HG03439 (cell line): Measurements from ENCODE around the gene SLC6A17.

Experiments
- ATAC-seq: cut with Tn5 transposase; IDR thresholded peaks from one replicate; pipeline ENCODE4 v1.9.1; 2021; ENCODE audit warnings: mild to moderate bottlenecking, moderate library complexity; ENCODE audit not compliant: unreplicated experiment

Gene SLC6A17

DNA sequence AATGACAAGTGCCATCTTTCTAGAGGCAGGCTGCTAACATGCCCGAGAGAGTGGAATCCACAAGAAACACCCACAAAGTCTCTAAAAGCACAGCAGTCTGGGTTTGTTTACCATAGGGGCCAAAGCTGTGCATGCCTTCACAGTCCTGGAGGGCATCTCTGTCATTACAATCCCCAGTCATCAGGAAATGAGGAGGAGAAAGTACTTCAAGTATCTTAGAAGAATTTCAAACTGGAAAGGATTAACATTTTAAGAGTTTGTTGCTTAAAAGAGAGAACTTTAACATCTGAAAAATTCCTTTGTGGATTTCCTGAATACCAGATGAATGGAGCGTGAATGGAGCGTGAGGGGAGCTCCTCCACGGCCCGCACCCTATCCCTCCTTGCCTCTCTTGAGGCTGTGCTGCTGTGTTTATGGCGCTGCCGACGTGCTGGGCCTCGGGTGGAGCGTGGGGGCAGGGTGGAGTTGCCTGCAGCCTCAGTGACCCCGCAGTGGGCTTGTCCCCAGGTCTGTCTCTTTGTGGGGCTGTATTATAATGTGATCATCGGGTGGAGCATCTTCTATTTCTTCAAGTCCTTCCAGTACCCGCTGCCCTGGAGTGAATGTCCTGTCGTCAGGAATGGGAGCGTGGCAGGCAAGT lies 23.3 kb downstream of the SLC6A17 start:
- ATAC-seq: no peak

DNA sequence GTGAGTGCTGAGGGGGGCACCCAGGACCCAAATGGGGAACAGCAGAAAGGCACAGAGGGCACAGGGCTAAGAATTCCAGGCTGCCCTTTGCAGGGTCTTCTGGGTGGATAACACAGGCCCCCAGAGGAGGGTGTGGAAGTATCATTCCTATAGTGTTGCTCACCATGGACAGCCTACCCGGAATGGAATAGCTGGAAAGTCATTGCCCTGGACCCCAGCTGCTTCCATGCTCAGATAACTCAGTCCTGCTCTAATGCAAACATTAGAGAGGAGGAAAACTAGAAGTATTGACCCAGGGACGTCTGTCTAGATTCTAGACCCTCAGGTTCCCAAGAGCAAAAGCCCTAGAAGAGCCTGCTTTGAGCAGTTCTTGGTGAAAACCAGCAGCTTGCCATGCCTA lies 24.7 kb downstream of the SLC6A17 start:
- ATAC-seq: no peak

DNA sequence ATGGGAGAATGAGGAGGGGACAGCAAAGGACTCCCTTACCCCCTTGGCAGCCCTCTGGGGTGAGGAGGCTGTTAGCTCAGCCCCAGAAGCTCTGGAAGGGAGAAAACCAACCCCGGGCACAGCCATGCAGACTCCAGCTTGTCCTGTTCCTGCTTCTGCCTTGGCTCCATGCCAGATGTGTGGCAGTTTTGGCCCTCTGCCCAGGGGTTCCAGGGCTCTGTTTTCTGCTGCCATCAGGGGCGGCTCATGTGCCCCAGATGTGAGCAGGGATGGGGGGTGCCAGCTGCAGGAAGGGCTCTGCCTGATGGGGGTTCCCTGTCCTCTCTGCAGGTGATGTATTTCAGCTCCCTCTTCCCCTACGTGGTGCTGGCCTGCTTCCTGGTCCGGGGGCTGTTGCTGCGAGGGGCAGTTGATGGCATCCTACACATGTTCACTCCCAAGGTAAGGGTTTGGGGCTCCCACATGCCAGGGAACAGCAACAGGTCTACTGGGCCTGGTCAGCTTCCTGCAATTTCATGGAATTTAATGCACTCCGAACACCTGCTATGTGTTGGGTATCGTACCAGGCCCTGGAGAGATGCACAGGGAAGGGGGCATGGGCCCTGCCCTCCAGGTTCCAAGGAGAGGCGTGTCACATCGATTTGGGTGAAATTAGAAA lies 26.1 kb downstream of the SLC6A17 start:
- no peak for ATAC-seq

DNA sequence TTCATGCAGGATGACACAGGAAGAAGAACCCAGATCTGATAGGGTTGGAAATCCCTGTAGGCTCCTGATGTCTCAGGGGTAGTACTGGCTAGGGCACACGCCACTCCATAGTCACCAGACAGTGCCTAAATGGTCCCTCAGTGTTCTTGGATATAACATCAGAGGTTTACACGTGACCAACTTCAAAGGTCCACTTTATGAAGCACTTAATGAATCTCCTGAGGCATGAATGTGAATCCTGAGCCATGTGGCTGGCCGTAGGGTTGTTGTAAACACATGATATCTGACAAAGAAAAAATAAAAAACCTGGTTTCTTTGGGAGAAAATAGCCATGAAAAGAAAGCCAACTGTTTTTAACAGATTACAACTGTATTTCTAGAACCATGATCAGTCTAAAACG lies 27.5 kb downstream of the SLC6A17 start:
- ATAC-seq: no peak

DNA sequence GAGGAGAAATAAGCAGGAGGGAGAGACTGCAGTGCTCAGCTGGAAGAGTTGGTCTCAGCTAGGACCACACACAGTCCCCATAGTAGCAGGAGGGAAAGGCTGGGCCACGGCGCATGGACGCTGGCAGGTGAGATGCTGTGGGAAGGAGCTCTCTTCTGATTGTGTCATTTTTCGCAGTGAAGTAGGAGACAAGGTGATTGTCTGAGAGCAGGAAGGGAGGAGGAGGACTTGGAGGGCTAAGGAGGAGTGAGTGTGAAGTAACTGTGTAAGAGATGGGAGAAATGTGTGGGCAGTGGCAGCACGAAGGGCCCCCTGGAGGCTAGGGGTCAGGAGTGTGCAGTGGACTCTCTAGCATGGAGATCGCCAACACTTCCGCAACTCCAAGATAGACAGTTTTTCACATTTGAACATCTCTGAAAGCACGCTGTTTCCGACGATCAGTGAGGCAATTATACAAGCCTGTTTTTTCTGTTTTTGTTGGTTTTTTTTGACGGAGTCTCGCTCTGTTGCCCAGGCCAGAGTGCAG lies 33.4 kb downstream of the SLC6A17 start:
- no peak for ATAC-seq

DNA sequence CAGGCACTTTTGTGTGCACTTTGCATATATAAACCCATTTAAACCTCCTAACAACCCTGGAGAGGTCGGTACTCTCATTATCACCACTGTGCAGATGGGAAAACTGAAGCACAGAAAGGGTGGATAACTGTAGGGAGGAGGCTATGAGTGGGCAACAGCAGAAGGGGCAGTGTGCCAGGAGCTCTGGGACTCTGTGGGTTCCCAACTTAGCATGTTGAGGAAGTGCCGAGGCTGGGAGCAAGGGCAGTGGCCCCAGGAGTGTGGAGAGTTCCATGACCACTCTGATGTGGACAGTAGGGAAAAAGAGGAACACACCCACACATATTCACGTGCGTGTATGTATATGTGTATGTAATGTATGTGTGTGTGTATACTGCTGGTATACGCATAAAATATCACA lies 34.2 kb downstream of the SLC6A17 start:
- ATAC-seq: no peak

DNA sequence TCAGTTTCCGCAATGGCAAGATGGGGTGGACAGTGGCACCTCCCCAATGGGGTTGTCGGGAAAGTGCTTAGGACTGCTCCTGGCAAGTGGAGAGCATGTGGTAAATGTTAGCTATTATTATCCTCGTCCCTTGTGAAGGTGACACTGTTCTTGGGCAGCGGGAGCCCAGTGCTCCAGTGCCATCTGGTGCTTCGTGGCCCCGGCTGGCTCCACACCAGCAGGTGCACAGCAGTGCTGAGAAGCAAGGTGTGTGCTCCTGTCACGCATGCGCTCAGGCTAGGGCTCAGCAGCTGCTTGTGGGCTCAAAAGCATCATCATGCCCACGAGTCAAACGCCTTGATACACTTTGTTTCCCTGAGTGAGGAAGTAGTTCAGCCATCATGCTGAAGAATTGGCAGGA lies 34.9 kb downstream of the SLC6A17 start:
- no peak for ATAC-seq

DNA sequence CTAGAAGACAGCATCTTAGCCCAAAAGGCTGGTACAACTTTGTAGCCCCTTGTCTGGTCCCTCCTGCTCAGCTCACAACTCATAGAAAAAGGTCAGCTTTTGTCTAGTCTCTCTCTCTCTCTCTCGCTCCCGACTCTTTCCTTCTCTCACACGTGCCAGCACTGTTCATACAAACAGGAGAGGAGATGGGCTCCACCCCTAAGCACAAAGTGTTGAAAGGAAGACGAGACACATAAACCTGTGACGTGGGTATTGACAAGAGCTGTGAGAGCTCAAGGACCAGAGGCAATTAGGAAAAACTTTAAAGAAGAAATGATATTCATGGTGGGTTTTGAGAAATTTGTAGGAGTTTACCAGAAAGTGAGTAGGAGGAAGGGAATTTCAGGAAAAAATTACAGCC lies 36.3 kb downstream of the SLC6A17 start:
- no peak for ATAC-seq

DNA sequence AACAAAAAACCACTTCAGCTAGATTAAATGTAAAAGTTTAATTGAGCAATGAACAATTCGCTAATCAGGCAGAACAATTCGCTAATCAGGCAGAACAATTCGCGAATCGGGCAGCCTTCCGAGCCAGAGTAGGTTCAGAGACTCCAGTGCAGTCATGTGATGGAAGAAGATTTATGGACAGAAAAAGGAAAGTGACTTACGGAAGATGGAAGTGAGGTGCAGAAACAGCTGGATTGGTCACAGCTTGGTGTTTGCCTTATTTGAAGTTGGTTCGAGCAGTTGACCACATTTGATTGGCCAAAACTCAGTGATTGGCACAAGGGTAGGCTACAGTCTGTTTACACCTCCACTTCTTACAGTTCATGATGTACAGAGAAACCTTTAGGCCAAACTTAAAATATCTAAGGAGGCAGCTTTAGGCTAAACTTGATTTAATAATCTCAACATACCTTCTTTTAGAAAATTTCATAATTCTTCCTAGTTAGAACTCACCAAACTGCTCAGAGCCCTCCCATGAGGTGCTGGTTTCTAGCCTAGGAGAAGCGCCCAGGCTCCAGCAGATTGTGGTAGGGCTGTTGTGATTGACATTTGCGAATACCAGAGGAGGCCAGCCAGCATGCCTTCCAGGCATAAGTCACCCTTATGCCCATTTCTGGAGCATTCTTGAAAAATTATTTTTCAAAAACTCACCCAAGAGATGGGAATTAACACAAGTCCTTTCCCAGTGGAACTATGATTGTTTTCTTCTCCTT lies 37.0 kb downstream of the SLC6A17 start:
- no peak for ATAC-seq

DNA sequence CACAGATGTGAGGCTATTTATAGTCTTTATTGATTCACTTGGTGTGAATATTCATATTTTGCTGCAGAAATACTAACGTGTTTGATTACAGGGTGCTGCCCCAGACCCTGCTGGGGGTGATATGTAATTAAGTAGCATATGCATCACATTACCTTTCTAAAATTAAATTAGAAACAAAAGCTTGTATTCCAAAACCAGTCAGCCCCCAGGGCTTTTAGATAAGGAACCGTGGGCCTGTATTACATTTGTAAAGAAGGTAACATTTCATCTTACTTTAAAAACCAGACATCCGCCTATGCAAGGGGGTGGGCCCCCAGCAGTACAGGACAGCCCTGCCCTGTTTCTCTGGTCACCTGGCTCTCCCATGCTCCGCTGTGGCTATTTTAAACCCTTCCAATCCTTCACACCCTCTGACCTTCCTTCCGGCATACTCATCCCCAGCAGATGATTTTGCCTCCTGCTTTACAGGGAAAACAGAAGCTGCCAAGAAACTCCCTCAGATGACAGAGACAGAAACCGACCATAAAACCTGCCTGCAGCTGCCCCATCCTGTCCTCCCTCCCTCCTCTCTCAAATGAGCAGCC lies 37.8 kb downstream of the SLC6A17 start:
- ATAC-seq: no peak

DNA sequence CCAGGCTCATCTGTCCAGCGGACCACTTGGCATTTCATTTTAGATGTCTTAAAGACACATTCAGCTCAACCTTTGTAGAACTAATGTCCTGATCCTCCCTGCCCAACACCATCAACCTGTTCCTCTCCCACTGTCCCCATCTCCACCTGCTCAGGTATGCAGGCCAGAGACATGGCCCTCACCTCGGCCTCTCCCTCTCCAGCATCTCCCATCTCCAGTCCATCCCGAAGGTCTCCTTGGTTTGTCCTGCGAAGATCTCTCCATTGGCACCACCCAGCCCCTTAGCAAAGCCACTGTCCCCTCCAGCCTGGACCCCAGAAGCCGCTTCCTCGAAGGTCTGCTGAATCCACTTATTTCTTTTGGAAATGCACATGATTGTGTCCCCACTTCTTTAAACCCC lies 38.9 kb downstream of the SLC6A17 start:
- no peak for ATAC-seq

DNA sequence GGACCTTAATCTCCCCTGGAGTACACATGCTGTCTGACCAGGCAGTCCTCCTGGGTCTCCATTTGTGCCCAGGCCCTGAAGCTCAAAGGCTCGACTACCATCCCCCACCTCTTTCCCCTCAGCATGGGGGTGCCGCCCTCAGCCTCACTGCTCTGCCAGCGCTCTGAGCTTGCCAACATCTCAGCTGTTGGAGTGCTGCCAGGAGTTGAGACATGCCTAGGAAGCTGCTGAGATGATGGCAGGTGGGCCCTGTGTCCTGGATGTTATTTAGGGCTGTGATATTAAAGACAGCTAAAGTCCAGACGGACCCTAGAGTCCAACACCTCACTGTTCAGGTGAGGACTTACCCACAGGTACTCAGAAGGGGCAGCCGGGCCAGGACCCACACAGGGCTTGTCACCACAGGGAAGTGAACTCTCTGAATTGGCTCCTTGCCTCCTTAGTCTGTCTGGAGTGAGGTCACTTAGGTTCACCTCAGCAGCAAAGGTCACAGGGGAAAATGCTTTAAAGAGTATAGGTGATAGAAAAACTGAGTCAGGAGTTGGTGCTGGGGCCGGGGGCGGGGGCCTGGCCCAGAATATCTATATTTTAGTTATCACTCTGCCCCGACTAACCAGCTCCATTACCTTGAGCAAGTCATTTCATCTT lies 40.1 kb downstream of the SLC6A17 start:
- ATAC-seq: no peak

DNA sequence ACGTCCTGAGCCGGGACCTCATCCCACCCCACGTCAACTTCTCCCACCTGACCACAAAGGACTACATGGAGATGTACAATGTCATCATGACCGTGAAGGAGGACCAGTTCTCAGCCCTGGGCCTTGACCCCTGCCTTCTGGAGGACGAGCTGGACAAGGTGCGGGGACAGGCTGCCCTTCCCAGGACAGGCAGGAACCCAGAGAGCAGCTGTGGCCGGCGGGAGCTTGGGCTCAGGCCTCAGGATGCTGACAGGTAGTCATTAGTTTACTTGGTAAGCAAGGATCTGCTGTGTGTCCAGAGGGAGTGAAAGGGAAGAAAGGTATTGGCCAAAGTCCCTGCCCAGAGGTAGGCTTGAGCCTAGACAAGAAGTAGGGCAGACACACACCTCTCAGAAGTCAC lies 42.2 kb downstream of the SLC6A17 start:
- ATAC-seq: no peak

DNA sequence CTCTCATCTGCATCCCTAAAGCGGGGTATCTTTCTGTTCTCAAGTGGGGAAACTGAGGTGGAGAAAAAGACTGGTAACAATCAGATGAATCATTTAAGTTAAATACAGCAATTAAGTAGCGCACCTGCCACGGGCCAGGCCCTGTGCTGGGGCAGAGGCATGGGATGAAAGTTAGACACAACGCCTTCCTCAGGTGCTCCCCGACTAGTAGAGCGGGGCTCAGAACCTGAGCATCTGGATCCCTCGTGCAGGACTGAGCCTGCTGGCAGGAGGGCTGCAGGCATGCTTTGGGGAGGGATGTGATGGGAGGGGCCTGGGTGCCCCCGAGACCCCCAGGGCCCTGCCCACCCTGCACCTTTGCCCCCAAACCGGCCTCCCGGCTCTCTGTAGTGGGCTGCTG lies 44.9 kb downstream of the SLC6A17 start:
- no peak for ATAC-seq

DNA sequence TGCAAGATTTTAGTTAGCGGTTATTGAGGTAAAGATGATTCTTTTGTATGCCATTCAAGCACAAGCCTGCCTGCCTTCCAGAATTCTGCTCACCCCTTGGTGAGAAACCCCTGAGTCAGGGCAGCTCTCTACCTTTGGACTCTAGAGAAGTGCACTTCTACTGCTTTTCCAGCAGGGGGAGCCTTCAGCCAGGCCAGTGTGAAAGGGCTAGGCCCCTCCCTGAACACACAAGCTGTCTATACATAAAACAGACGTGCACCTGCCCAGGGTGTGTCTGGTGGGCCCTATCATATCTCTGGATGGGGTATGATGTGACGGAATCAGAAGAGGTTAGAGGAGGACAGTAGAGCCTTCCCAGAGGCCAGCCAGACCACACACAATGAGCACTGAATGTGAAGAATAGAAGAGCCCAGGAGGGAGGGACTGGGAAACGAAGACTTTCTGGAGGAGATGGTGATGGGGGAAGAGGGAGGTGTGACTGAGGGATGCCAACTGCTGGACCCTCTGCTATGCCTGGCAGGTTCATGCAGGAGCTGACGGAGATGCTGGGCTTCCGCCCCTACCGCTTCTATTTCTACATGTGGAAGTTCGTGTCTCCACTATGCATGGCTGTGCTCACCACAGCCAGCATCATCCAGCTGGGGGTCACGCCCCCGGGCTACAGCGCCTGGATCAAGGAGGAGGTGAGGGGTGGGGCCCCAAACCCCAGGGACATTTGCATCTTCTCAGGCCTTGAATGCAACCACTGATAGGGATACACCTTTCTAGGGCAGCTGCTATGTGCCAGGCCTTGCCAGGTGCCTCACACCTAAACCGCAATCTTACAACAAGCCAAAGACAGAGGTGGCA lies 46.8 kb downstream of the SLC6A17 start:
- ATAC-seq: peak; percentile 71

DNA sequence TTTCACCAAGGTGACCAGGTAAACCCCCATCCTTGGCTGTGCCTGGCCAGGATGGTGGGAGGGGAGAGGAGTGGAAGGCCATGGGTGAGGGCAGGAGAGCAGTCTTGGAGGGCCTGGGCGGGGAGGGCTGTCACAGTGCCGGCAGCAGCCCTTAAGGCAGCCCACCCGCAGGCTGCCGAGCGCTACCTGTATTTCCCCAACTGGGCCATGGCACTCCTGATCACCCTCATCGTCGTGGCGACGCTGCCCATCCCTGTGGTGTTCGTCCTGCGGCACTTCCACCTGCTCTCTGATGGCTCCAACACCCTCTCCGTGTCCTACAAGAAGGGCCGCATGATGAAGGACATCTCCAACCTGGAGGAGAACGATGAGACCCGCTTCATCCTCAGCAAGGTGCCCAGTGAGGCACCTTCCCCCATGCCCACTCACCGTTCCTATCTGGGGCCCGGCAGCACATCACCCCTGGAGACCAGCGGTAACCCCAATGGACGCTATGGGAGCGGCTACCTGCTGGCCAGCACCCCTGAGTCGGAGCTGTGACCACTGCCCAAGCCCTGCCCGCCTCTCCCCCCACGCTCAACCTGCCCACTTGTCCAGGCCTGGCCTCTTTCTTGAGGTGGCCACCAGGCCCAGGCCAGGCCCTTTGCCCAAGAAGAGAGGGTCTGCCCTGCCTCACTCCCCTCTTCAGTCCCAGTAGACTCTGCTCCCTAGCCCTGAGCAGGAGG lies 47.8 kb downstream of the SLC6A17 start:
- ATAC-seq: no peak

DNA sequence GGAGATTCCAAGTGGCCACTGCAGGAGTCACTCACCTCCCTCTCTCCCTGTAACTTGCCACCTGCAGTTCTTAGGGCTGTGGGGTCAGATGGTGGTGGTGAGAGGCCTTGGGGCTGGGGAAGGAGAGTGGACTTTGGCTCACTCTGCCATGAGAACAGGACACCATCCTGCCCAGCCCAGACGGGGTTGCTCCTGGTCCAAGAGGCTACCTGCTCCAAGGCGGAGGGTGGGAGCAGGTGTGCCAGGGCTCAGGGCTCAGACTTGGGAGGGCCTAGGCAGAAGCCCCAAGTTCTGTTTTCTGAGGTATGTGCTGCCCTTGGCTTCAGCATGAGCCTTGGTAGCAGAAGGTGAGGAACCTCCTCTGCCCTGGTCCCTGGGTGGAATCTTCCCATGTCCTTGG lies 48.5 kb downstream of the SLC6A17 start:
- ATAC-seq: no peak

DNA sequence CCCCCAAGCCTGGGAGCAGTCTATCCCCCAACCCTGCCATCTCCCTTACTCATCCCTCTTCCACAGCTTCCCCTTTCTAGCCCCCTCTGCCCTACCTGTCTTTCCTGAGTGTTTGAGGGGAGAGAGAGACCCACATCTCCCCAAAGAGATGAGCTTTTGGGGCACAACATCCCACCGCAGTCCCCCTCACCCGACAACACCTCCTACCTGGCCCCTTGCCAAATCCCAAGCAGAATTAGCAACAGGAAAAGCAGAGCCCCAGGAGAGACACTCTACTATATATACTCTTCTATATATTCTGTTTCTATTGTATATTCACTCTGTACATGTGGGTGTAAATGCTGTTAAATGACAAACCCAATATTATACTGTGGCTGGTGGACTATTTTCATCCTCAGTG lies 49.9 kb downstream of the SLC6A17 start:
- ATAC-seq: no peak

DNA sequence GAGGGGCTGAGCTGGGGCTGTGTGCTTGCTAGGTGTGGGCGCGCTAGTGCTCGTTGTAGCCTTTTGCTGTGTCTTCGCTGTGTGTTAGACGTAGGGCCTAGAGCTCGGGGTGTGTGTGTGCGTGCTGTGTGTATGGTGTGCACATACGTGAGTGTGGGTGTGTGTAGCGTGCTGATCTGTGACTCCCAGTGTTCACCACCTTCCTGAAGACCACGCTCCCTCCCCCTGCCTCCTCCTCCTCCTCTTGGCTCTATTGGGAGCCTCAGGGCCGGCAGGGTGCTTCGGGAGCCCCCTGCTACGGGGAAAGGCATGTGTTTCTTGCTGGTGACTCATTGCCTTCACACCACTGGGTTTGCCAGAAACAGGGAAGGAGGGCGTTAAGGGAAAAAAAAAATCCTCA lies 50.4 kb downstream of the SLC6A17 start:
- ATAC-seq: no peak
